Stimulated activated naive CD8-positive, alpha-beta T cell treated with anti-CD3 and anti-CD28 coated beads, Interleukin-15, Interleukin-2, amounts not matched to agents 100 ng/mL and 50 ng/mL, for 24 hours (primary cell): ENCODE data around the gene IGLL5.
"Not testable (repeated sequence)": the region's sequence is repeated elsewhere in the genome, so short reads cannot be mapped to it uniquely, and the experiment has no call there.

ENCODE experiments used
- H3K27ac Mint-ChIP-seq: one replicate; pipeline ENCODE4 v1.8.0; 2021; ENCODE audit warnings: mild to moderate bottlenecking, mixed read lengths
- H3K27me3 Mint-ChIP-seq: one replicate; pipeline ENCODE4 v1.8.0; 2021; ENCODE audit warnings: mixed read lengths
- H3K36me3 Mint-ChIP-seq: one replicate; pipeline ENCODE4 v1.8.0; 2021; ENCODE audit warnings: low read depth, mixed read lengths
- H3K4me1 Mint-ChIP-seq: one replicate; pipeline ENCODE4 v1.8.0; 2021; ENCODE audit warnings: low read depth, mixed read lengths
- H3K4me3 Mint-ChIP-seq: one replicate; pipeline ENCODE4 v1.8.0; 2021; ENCODE audit warnings: mild to moderate bottlenecking, mixed read lengths
- H3K9me3 Mint-ChIP-seq: one replicate; pipeline ENCODE4 v1.8.0; 2021; ENCODE audit warnings: mixed read lengths

The IGLL5 gene

GRCh38 chr22:22898411-22898950, 10.9 kb downstream of the IGLL5 start:
- H3K9me3 Mint-ChIP-seq, H3K4me3 Mint-ChIP-seq, H3K27ac Mint-ChIP-seq, H3K36me3 Mint-ChIP-seq, H3K4me1 Mint-ChIP-seq: not testable (repeated sequence)
- H3K27me3 Mint-ChIP-seq, result peaks cover 10% of the 10 kb centered on the region

- not testable (repeated sequence) for H3K9me3 Mint-ChIP-seq, H3K36me3 Mint-ChIP-seq, H3K27ac Mint-ChIP-seq, H3K4me1 Mint-ChIP-seq
- Mint-ChIP-seq H3K4me3 (peak overlapping the region; percentile 12), H3K27me3 (peaks cover 10% of the 10 kb centered on the region)
Observed at GRCh38 chr22:22899342-22900080, 11.9 kb downstream of the IGLL5 start.

- H3K27ac Mint-ChIP-seq, H3K27me3 Mint-ChIP-seq, H3K4me1 Mint-ChIP-seq, H3K4me3 Mint-ChIP-seq, H3K9me3 Mint-ChIP-seq, H3K36me3 Mint-ChIP-seq: not testable (repeated sequence)
Observed at GRCh38 chr22:22900527-22901205, 13.1 kb downstream of the IGLL5 start.

GRCh38 chr22:22901578-22902218, 14.1 kb downstream of the IGLL5 start:
- peaks cover 5% of the 10 kb centered on the region for H3K4me1 Mint-ChIP-seq
- peaks cover 1% of the 10 kb centered on the region for H3K27me3 Mint-ChIP-seq
- peak overlapping the region; percentile 0 for H3K27ac Mint-ChIP-seq
- H3K36me3 Mint-ChIP-seq, result no peaks in the 10 kb centered on the region
- H3K4me3 Mint-ChIP-seq, result no peak overlapping the region
- H3K9me3 Mint-ChIP-seq, result no peaks in the 10 kb centered on the region

- Mint-ChIP-seq H3K4me3 (no peak overlapping the region), H3K36me3 (no peaks in the 10 kb centered on the region), H3K27me3 (no peaks in the 10 kb centered on the region), H3K27ac (no peak overlapping the region), H3K4me1 (peaks cover 4% of the 10 kb centered on the region), H3K9me3 (no peaks in the 10 kb centered on the region)
Observed at GRCh38 chr22:22902247-22903001, 14.8 kb downstream of the IGLL5 start.

- H3K9me3 Mint-ChIP-seq, result no peaks in the 10 kb centered on the region
- H3K4me1 Mint-ChIP-seq, result peaks cover 4% of the 10 kb centered on the region
- no peaks in the 10 kb centered on the region for H3K27me3 Mint-ChIP-seq
- no peak overlapping the region for H3K4me3 Mint-ChIP-seq
- H3K36me3 Mint-ChIP-seq, result no peaks in the 10 kb centered on the region
- no peak overlapping the region for H3K27ac Mint-ChIP-seq
Observed at GRCh38 chr22:22903355-22903777, 15.8 kb downstream of the IGLL5 start.

- not testable (repeated sequence) for H3K4me3 Mint-ChIP-seq, H3K27me3 Mint-ChIP-seq, H3K36me3 Mint-ChIP-seq, H3K4me1 Mint-ChIP-seq, H3K27ac Mint-ChIP-seq, H3K9me3 Mint-ChIP-seq
Observed at GRCh38 chr22:22903781-22904192, 16.2 kb downstream of the IGLL5 start.

- not testable (repeated sequence) for H3K9me3 Mint-ChIP-seq, H3K27me3 Mint-ChIP-seq, H3K4me1 Mint-ChIP-seq, H3K36me3 Mint-ChIP-seq, H3K4me3 Mint-ChIP-seq, H3K27ac Mint-ChIP-seq
Observed at GRCh38 chr22:22904736-22905135, 17.1 kb downstream of the IGLL5 start.

- not testable (repeated sequence) for H3K27ac Mint-ChIP-seq, H3K36me3 Mint-ChIP-seq, H3K27me3 Mint-ChIP-seq, H3K4me3 Mint-ChIP-seq, H3K9me3 Mint-ChIP-seq
- peaks cover 14% of the 10 kb centered on the region for H3K4me1 Mint-ChIP-seq
Observed at GRCh38 chr22:22906391-22906790, 18.8 kb downstream of the IGLL5 start.

GRCh38 chr22:22906907-22907550, 19.4 kb downstream of the IGLL5 start:
- Mint-ChIP-seq H3K4me3 (no peak overlapping the region), H3K27me3 (no peaks in the 10 kb centered on the region), H3K4me1 (peaks cover 16% of the 10 kb centered on the region), H3K27ac (no peak overlapping the region), H3K9me3 (no peaks in the 10 kb centered on the region), H3K36me3 (no peaks in the 10 kb centered on the region)

- Mint-ChIP-seq H3K4me1 (peaks cover 16% of the 10 kb centered on the region), H3K27me3 (no peaks in the 10 kb centered on the region), H3K27ac (no peak overlapping the region)
Observed at GRCh38 chr22:22907551-22908494, 20.2 kb downstream of the IGLL5 start.

GRCh38 chr22:22908495-22908861, 20.9 kb downstream of the IGLL5 start:
- Mint-ChIP-seq H3K36me3 (no peaks in the 10 kb centered on the region), H3K4me1 (peaks cover 16% of the 10 kb centered on the region), H3K9me3 (no peaks in the 10 kb centered on the region), H3K4me3 (no peak overlapping the region), H3K27ac (no peak overlapping the region), H3K27me3 (no peaks in the 10 kb centered on the region)

More at GRCh38 chr22:22907551-22908494, 20.2 kb downstream of the IGLL5 start:
- Mint-ChIP-seq H3K9me3 (no peaks in the 10 kb centered on the region), H3K36me3 (no peaks in the 10 kb centered on the region), H3K4me3 (no peak overlapping the region)

GRCh38 chr22:22908941-22909604, 21.5 kb downstream of the IGLL5 start:
- no peak overlapping the region for H3K27ac Mint-ChIP-seq
- no peak overlapping the region for H3K4me3 Mint-ChIP-seq
- peaks cover 16% of the 10 kb centered on the region for H3K4me1 Mint-ChIP-seq
- H3K27me3 Mint-ChIP-seq, result no peaks in the 10 kb centered on the region
- H3K9me3 Mint-ChIP-seq, result no peaks in the 10 kb centered on the region
- H3K36me3 Mint-ChIP-seq, result no peaks in the 10 kb centered on the region
